Panc1 (cell line): ENCODE data around the gene TMPRSS3. TPM values are rescaled to one million over a fixed set of nuclear protein-coding genes. Genes with fewer than 3 reads are reported as not detected.

Experiments
- ATAC-seq: fragments of 200-7000 bp; cut with Tn5 transposase; 2 replicates; pipeline ENCODE4 v1.9.1; 2020; ENCODE audit warnings: mild to moderate bottlenecking, moderate library complexity
- BruUV-seq: library from RNA; stranded (reverse); fragments of 400-500 nt; replicated peaks from 2 replicates; lab custom pipeline; 2021; lab: Mats Ljungman, UMichigan
- CTCF ChIA-PET: fragments of 300-600 bp; sonication (Branson Sonifier 250); formaldehyde crosslinking; loops from one replicate; lab custom pipeline; 2022; ENCODE audit warnings: antibody characterized with exemption; lab: Charles Lee
- POLR2A ChIA-PET: fragments of 300-600 bp; sonication (Branson Sonifier 250); formaldehyde crosslinking; loops from one replicate; lab custom pipeline; 2022; ENCODE audit warnings: antibody characterized with exemption; lab: Charles Lee
- DNase-seq: peaks from one replicate; pipeline ENCODE4 v3.0.0-alpha.2; 2010; ENCODE audit warnings: low read depth, low spot score
- H3K27ac ChIP-seq: 2 replicates; pipeline ENCODE4 v1.5.1; 2011; ENCODE audit warnings: mild to moderate bottlenecking, low read length, inconsistent platforms
- H3K27me3 ChIP-seq: fragments of 200-500 bp; sonication (Bioruptor generic); 2 replicates; pipeline ENCODE4 v1.6.0; 2014; ENCODE audit warnings: low read length, inconsistent platforms; ENCODE audit not compliant: control insufficient read depth, insufficient read depth
- H3K36me3 ChIP-seq: fragments of 200-500 bp; sonication (Bioruptor generic); 2 replicates; pipeline ENCODE4 v1.5.1; 2014; ENCODE audit warnings: inconsistent platforms, mild to moderate bottlenecking, low read length, moderate library complexity; ENCODE audit not compliant: control insufficient read depth, insufficient read depth
- H3K4me1 ChIP-seq: 2 replicates; pipeline ENCODE4 v1.5.1; 2011; ENCODE audit warnings: inconsistent platforms, mild to moderate bottlenecking, low read length, moderate library complexity; ENCODE audit not compliant: control insufficient read depth, insufficient read depth
- H3K4me3 ChIP-seq, 2 experiments: 2 replicates each; pipeline ENCODE4 v1.5.1; 2011 to 2012; ENCODE audit warnings: low read depth in 2 of 2, low read length in 2 of 2, mild to moderate bottlenecking in 2 of 2, inconsistent platforms in 1 of 2, moderate library complexity in 1 of 2
- H3K9me3 ChIP-seq: fragments of 200-500 bp; sonication (Bioruptor generic); 2 replicates; pipeline ENCODE4 v1.5.1; 2014; ENCODE audit warnings: low read depth, mild to moderate bottlenecking, inconsistent platforms, low read length, moderate library complexity; ENCODE audit not compliant: control insufficient read depth, insufficient read depth
- POLR2AphosphoS5 ChIP-seq: IDR thresholded peaks from 2 replicates; pipeline ENCODE4 v1.6.1; 2012; ENCODE audit warnings: mild to moderate bottlenecking, low read depth, low read length, moderate library complexity
- REST ChIP-seq, 2 experiments: IDR thresholded peaks; 2 replicates each; pipeline ENCODE4 v1.6.1; 2011 to 2012; ENCODE audit warnings: low read depth in 2 of 2, control low read depth in 1 of 2, low read length in 1 of 2, mild to moderate bottlenecking in 1 of 2, moderate library complexity in 1 of 2; ENCODE audit not compliant: insufficient read depth in 1 of 2
- SIN3A ChIP-seq: IDR thresholded peaks from 2 replicates; pipeline ENCODE4 v1.6.1; 2012; ENCODE audit warnings: low read depth, mild to moderate bottlenecking, low read length, moderate library complexity, borderline replicate concordance; ENCODE audit not compliant: insufficient read depth
- TCF7L2 ChIP-seq: IDR thresholded peaks from 2 replicates; pipeline ENCODE4 v1.6.1; 2011; ENCODE audit warnings: mild to moderate bottlenecking, low read depth, low read length, inconsistent platforms
- in situ Hi-C: cut with HindIII; loops from 2 replicates; pipeline ENCODE4 v1.10.0; 2016; ENCODE audit warnings: low sequenced_read_pairs, low pct_unique_long_range_greater_than_20kb
- intact Hi-C: fragments of 100-400 bp; cut with micrococcal nuclease; formaldehyde crosslinking; loops from one replicate; pipeline ENCODE4 v1.10.0; 2022; ENCODE audit not compliant: unreplicated experiment
- total RNA-seq: library from RNA; stranded (reverse); gene quantifications from one replicate; pipeline ENCODE4 v1.2.1, GENCODE V29; 2021; ENCODE audit not compliant: unreplicated experiment
- TF ChIP-seq, protein P1 (sequence below): fragments of 450-650 bp; IDR thresholded peaks from 2 replicates; pipeline ENCODE4 v1.5.1; 2017; ENCODE audit warnings: mild to moderate bottlenecking

Gene TMPRSS3
- total RNA-seq, 1 experiment from 2014 or later: not detected

GRCh38 chr21:42376338-42376982 lies 19.4 kb downstream of the TMPRSS3 start:
- DNase-seq (no peak), ATAC-seq (no peak)
- TF ChIP-seq, protein P1, sequence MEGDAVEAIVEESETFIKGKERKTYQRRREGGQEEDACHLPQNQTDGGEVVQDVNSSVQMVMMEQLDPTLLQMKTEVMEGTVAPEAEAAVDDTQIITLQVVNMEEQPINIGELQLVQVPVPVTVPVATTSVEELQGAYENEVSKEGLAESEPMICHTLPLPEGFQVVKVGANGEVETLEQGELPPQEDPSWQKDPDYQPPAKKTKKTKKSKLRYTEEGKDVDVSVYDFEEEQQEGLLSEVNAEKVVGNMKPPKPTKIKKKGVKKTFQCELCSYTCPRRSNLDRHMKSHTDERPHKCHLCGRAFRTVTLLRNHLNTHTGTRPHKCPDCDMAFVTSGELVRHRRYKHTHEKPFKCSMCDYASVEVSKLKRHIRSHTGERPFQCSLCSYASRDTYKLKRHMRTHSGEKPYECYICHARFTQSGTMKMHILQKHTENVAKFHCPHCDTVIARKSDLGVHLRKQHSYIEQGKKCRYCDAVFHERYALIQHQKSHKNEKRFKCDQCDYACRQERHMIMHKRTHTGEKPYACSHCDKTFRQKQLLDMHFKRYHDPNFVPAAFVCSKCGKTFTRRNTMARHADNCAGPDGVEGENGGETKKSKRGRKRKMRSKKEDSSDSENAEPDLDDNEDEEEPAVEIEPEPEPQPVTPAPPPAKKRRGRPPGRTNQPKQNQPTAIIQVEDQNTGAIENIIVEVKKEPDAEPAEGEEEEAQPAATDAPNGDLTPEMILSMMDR: no peak
- TF ChIP-seq REST (IDR thresholded peaks at IDR 0.05; ENCODE audit: insufficient read depth in 1 of 2, low read depth in 2 of 2, low read length in 1 of 2) (no peak), POLR2AphosphoS5 (no peak)
- no peaks in the 10 kb centered on the region for H3K36me3 ChIP-seq
- POLR2A ChIA-PET: no interaction called here
- in situ Hi-C loops: no loop called here
- H3K4me3 ChIP-seq: no peak overlapping the region
- BruUV-seq: no TSS peak
- no peaks in the 10 kb centered on the region for H3K27me3 ChIP-seq
- intact Hi-C loops: no loop called here
- CTCF ChIA-PET: no interaction called here
- H3K27ac ChIP-seq: no peak overlapping the region
- H3K4me1 ChIP-seq: no peaks in the 10 kb centered on the region
- no peaks in the 10 kb centered on the region for H3K9me3 ChIP-seq

- no peak overlapping the region for H3K27ac ChIP-seq
- no peak for TF ChIP-seq SIN3A
- TF ChIP-seq REST (IDR thresholded peaks at IDR 0.05; ENCODE audit: insufficient read depth in 1 of 2, low read depth in 2 of 2, low read length in 1 of 2): no peak
- no peak for TF ChIP-seq TCF7L2
- TF ChIP-seq, protein P1: no peak
- TF ChIP-seq POLR2AphosphoS5: no peak
- H3K9me3 ChIP-seq: no peaks in the 10 kb centered on the region
- intact Hi-C loops: no loop called here
- H3K36me3 ChIP-seq: no peaks in the 10 kb centered on the region
- ATAC-seq (no peak), DNase-seq (no peak)
- no peak overlapping the region for H3K4me3 ChIP-seq
- ChIA-PET POLR2A (no interaction called here), CTCF (no interaction called here)
- in situ Hi-C loops: no loop called here
- BruUV-seq: no TSS peak
- no peaks in the 10 kb centered on the region for H3K4me1 ChIP-seq
- H3K27me3 ChIP-seq: no peaks in the 10 kb centered on the region
Measured at GRCh38 chr21:42375966-42376337, 19.9 kb downstream of the TMPRSS3 start.
